ENCODE results near the gene WDR93.

WDR93 gene

DNA sequence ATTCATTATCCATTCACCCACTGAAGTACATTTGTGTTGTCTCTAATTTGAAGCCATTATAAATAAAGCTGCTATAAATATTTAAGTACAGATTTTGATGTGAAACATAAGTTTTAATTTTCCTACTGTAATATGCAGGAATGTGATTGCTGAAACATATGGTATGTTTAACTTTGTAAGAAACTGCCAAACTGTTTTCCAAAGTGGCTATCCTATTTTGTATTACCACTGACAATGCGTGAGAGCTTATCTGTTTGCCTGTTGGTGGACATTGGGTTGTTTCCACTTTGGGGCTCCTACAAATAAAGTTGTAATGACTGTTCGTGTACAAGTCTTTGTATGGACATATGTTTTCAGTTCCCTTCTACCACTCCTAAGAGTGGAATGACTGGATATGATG lies 2.5 kb downstream of the WDR93 start:
- no peak for DNase-seq

DNA sequence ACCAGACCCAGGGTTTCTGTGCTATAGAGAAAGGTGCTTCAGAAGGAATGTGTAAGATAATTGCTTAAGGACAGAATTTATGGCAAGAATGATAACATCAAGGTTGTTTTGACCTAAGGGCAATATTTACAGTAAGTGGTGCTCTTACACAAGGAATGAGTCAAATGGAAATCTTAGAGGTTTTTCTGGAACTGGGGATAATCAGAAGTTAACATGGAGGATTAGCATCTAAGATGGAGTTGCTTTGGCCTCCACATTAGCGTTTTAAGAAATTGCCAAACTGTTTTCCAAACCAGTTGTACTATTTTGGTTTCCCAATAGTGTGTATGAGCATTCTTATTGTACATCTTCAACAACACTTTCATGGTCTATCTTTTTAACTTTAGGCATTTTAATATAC lies 3.1 kb downstream of the WDR93 start:
- no peak for DNase-seq

DNA sequence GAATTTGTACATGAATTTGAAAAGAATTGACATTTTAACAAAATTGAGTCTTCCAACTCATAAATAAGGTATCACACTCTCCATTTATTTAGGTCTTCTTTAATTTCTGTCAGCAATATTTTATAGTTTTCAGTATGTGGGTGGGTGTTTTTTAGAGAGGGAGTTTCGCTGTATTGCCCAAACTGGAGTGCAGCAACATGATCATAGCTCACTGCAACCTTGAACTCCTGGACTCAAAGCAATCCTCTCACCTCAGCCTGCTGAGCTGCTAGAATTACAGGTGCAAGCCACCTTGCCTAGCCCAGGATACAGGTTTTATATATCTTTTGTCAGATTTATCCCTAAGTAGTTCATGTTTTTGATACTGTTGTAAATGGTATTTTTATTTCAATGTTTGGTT lies 4.6 kb downstream of the WDR93 start:
- no peak for DNase-seq

DNA sequence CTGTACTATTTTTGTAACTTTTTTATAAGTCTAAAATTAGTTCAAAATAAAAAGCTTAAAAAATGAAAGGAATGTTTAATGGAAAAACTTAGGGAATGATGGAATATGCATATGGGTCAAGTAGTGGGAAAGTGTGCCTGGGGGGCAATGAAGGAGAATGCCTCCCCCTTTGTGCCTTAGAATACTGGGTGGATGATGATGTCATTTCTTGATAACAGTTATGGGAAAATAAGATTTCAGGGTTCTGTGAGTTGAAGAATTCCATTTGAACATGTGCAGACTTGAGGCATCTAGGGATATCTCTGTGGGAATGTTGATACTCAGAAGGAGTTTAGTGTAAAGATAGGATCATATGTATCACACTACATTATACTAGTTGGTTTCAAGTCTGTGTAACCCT lies 13.8 kb downstream of the WDR93 start:
- no peak for DNase-seq

DNA sequence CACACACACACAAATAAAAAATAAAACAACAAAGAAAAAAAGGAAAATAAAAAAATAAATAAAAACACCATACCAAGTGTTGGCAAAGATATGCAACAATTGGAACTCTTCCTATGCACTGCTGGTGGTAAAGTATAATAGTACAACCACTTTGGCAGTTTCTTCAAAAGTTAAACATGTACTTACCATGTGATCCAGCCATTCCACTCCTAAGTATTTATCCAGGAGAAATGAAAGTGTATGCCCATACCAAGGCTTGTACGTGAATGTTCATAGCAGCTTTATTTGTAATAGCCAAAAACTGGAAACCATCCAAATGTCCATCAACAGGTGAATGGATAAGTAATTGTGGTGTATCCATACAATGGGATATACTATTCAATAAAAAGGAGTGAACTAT lies 17.0 kb downstream of the WDR93 start:
- DNase-seq, result no peak

DNA sequence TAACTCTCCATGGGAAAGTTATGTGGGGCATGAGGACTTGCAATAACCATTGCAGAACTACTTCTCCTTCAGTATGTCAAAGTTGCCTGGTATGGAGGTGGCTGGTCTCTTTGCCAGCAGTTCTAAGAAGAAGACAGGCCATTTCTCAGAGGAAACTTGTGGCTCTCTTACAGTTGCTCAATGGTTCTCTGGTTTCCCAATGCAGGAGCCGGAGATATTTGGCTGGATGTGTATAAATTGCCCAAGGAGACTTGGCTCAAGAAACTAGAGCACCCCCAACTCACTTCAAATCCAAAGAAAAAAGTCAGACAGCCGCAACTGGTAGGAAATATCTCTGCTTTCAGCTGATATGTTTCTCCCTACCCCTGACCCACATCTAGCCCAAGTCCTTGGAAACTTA lies 24.2 kb downstream of the WDR93 start:
- no peak for DNase-seq

DNA sequence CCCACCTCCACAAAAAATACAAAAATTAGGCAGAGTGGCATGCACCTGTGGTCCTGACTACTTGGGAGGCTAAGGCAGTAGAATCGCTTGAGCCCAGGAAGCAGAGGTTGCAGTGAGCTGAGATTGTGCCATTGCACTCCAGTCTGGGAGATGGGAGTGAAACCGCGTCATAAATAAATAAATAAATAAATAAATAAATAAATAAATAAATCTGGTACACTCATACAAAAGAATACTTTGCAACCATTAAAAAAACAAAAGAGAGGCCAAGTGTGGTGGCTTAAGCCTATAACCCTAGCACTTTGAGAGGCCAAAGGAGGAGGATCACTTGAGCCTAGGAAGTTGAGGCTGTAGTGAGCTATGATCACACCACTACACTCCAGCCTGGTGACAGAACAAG lies 32.4 kb downstream of the WDR93 start:
- DNase-seq, result no peak

DNA sequence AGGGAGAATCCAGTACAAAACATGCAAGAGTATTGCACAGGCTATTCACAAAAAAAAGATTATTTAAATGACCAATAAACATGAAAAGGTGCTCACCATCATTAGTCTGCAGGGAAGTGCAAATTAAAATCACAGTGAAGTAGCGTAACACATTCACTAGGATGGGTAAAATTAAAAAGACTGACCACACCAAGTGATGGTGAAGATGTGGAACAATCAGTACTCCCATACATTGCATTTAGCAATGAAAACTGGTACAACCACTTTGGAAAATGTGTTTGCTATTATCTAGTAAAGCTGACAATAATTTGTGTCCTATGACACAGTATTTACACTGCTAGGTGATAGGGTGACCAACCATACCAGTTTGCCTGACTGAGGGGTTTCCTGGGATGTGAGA lies 34.0 kb downstream of the WDR93 start:
- DNase-seq, result no peak

DNA sequence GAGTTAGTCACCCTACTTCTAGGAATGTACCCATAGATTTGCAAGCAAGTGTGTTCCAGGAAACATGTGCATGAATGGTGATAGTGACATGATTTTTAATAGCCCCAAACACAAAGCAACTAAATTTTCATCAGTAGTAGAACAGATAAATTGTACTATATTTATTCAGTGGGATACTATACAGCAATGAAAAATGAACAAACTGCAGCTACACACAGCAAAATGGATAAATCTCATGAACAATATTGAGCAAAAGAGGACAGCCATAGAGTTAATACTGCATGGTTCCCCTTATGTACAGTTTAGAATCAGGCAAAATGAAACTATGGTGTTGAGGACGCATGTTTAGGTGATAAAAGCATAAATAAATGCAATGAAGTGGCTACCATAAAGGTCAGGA lies 34.5 kb downstream of the WDR93 start:
- no peak for DNase-seq

DNA sequence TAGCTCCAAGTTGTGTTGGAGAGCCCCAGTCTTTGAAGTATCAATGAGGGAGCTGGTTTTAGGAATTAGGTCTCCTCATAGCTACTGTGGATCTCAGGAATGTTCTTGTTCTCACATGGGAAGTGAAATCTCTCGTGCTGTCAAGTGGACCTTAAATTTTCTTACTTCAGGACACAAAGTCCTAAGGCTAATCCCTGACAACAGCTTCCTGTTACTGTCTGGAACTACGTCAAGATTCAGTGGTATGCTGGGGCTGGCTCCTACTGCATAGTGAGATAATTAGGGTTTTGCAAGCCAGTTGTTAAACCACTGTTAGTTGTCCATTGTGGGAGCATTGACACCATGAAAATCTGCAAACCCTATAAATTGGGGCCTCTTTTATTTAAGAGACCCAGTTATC lies 37.6 kb downstream of the WDR93 start:
- no peak for DNase-seq

DNA sequence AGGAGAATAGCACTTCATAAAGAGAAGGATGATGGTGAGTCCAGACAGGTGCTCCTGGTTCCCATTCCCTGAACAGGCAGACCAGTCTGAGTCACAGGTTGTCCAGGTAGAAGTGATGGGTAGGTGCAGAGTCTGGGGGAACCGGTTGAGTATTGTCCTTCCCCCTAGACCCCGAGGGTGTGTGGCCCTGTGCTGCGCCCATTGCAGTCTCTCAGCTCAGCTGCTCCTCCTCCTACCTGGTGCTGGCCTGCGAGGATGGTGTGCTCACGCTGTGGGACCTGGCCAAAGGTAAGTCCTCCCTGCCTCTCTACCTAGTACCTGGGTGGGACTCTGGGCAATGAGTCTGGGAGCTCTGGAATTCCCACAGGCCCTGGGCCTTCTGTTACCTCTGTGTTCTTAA lies 40.7 kb downstream of the WDR93 start:
- DNase-seq, result no peak

DNA sequence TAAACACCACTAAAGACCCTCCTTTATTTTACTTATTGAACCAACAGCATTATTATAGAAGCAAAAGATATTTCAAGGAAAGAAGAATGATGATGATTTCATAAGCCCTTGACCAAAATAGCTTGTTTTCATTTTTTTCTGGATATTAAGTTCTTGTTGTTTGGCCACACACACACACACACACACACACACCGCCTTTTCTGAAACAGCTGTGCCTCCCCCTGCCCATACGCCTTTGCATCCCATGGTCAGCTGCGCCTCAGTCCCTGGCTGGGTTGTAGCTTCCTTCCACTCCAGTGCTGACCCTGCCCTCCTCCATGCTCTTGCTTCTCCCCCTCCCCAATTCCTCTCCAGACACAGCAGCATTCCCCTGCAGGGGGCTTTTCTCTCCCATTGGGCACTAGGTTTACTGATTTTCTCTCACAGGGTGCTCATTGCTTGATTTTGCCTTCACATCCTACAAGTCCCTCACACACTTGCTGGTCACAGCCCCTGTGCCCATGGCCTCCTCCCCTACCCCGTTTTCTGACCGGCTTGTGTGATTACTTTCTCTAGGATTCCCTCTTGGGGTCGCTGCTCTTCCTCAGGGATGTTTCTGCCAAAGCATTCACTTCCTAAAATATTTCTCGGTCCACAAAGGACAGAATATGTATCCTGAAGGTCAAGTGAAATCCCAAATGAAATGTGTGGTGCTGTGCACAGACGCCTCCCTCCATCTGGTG lies 42.0 kb downstream of the WDR93 start:
- DNase-seq, result no peak

DNA sequence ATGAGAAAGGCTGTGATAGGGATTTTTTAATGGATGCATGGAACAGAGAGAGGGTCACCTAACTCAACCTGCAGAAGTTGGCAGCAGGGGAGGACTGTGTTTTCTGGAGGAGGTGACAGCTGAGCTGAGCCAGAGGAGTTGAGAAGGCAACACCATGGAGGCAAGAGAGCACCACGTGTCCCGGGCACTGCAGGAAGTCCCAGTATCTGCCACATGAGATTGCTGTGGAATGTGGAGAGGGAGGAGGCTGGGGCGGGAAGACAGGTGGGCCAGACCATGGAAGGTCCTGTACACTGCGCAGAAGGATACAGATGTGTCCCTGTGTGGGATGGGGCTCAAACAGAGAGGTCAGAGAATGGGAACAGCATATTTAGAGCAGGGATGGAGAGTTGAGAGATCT lies 45.2 kb downstream of the WDR93 start:
- DNase-seq, result no peak

DNA sequence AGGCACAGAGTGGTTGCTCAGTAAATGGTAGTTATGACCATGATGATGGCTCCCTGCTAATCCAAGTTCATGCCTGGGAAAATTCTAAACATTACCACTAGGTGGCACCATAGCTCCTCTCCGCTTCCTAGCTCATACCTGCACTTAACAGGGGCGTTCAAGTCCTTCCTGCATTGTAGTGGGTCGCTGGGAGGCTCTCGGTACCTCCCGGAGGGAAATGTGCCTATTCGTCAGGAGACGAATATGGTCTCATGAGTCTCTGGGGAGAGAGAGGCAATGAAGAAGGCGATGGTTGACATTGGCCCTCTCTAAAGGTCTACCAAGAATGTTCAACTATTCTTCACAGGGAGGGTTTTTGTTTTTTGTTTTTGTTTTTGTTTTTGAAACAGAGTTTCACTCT lies 49.5 kb downstream of the WDR93 start:
- peak; percentile 68 for DNase-seq

DNA sequence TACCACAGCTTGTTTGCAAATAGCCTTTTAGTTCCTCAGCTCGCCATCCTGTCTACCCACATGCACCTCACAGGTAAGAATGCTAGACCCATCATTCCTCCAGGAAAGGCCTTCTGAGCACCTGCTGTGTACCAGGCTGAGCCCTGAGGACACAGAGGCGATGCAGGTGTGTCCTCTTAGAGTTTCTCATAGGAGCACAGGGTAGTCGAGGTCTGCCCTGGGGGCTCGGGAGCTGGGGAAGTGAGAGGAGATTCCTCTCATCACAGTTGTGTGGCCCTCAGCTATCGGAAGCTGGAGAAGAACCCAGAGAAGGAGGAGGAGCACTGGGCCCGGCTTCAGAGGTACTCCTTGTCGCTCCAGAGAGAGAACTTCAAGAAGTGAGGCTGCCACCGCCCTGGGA lies 52.4 kb downstream of the WDR93 start:
- DNase-seq, result no peak

DNA sequence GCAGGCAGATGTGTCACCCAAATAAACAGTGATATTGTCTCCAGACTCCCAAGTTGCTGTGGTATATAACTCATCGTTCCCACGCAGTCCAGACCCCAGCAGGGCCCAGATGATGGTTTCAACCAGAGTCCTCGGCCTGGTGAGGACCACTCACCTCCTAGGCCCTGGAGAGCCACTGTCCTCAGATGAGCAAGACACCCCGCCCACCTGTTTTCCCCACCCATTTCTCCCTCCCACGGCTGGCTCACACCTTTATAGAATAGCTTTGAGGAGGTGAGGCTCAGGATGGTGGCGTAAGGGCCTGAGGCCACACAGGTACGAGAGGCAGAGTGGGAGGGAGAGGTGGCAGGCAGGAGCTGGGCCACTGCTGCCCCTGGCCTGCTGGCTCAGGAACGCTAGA lies 53.0 kb downstream of the WDR93 start:
- DNase-seq, result no peak

DNA sequence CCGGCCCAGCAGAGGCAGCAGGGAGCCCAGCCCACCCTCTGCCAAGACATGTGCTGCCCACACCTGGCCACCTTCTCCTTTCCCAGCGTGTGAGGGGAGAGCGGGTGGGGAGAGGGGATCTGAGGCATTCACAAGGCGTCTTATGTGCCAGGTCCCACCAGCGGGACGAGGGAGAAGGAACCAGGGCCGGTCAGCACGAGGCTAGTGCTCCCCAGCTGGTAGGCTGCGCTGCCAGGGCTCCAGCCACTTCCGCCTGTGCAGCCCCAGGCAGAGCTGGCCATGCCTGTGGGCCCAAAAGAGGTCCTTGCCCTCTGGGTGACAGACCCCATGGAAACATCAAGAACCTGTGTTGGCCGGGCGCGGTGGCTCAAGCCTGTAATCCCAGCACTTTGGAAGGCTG lies 54.5 kb downstream of the WDR93 start:
- no peak for DNase-seq

DNA sequence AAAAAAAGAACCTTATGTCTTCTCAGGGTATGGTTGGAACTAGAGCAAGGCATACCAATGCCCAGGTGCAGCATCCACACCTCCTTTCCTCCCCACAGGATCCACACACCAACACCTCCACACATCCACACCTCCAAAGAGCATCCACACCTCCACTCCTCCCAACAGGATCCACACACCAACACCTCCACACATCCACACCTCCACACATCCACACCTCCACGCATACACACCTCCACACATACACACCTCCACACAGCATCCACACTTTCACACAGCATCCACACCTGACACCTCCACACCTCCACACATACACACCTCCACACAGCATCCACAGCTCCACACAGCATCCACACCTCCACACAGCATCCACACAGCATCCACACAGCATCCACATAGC lies 55.2 kb downstream of the WDR93 start:
- DNase-seq, result no peak

DNA sequence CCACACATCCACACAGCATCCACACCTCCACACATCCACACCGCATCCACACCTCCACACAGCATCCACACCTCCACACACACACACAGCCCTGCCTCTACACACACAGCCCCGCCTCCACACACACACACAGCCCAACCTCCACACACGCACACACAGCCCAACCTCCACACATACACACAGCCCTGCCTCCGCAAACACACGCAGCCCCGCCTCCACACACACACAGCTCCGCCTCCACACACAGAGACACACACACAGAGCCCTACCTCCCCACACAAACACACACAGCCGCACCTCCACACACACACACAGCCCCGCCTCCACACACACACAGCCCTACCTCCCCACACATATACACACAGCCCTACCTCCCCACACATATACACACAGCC lies 55.8 kb downstream of the WDR93 start:
- no peak for DNase-seq

DNA sequence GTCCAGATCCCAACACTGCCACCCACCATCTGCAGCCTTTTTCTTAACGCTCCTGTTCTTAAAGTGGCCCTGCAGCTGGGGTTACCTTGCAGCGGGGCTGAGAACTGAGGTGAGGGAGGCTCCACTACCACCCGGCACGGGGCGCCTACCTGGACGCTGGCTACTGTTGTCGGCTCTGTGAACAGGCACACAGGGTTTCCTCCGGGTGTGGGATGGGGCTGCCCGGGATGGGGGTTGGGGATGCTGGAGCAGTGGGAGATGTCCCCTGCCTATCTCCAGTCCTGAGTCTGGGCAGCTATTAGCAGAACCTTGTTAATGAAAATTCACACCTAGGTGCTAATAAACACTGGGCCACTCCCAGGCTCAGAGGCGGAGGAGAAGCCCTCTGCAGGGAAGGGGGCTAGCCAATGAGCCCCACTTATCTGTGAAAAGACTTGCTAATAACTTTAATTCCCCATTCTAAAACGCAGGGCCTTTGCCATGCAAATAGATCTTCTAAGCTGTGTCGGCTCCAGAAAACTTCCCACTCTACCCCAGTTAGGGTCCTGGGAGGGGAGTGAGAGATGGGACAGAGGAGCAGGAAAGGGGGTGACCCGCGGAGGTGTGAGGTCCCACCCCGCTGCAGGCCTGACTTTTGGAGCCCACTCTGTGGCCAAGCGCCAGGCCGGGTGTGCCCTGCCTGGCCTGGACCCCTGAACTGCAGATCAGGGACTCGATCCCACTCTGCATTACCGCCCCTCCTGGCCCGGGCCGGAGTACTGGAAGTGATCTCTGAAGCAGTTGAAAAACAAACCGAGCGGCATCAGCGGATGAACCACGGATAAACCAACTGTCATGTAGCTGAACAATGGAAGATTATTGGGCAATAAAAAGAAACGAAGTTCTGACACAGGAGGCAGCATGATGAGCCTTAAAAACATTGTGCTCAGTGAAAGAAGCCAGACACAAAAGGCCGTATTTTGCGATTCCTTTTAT lies 57.4 kb downstream of the WDR93 start:
- DNase-seq, result no peak

DNA sequence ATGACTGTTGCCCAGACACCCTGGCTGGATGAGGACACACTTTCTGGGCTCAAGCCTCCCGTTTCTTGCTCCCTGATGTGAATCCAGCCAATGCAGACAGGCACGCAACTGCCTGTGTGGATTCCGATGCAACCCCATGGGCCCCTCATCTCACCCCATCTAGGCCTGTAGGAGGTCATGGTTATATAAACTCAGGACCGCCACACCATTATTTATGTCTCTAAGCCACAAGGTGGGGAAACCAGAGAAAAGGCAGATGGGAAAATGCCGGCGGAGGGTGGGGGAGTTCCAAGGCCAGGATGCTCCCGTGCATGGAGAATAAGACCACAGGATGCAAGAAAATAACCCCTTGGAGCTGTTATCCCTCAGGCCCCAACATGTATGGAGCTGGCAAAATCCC lies 58.4 kb downstream of the WDR93 start:
- DNase-seq, result no peak

DNA sequence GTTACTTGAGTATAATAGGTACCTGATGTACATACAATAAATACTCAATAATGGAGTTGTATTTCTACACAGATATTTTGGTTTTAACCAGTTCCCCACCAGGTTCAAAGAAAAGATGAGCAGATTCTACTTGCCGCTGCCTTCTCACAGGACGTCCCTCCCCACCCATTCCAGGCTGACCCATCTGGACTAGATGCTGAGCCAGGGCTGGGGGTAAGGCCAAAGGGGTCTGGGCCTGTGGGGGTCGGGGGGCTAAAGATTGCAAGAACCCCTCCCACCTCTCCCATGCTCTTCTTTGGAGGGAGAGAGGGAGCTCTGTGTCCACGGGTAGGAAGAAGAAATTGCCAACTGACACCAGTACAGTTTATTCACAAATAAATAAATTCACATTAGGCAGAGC lies 58.9 kb downstream of the WDR93 start:
- DNase-seq, result no peak

DNA sequence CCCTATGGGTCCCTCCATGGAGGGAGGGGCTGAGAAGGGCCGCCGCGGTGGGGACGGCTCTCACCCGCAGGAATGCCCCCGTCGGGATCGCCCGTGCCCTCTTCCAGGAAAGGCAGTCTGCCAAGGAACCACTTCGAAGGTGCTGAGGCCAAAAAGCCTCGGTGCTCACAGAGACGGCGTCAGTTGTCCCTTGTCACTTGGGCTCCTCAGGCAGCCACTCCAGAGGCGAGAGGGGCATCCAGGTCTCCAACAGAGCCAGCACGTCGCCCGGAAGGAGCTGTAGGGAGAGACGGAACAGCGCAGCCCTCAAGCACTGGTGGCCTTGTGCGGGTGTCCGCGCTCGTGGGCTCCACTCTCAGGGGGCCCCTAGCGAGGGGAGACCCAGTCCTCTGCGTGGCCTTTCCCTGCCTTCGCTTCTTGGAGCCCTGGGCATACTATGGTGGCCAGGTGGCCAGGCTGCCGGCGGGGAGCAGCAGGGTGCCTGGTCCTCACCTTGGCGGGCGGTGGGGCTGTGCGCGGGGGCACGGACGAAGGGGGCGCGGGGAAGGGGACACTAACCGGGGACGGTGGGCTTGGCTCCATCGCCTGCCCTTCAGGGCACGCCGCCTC lies 59.4 kb downstream of the WDR93 start:
- peak; percentile 43 for DNase-seq

Data from DMS79 treated with DMSO at 0.1 percent for 48 hours (cell line).